Smooth muscle cell of the brain vasculature (primary cell): Measurements from ENCODE around the gene AKAP1.

Experiments
- DNase-seq: peaks from one replicate; pipeline ENCODE4 v3.0.0-alpha.2; 2012; ENCODE audit warnings: low read depth, low spot score

The AKAP1 gene

DNA sequence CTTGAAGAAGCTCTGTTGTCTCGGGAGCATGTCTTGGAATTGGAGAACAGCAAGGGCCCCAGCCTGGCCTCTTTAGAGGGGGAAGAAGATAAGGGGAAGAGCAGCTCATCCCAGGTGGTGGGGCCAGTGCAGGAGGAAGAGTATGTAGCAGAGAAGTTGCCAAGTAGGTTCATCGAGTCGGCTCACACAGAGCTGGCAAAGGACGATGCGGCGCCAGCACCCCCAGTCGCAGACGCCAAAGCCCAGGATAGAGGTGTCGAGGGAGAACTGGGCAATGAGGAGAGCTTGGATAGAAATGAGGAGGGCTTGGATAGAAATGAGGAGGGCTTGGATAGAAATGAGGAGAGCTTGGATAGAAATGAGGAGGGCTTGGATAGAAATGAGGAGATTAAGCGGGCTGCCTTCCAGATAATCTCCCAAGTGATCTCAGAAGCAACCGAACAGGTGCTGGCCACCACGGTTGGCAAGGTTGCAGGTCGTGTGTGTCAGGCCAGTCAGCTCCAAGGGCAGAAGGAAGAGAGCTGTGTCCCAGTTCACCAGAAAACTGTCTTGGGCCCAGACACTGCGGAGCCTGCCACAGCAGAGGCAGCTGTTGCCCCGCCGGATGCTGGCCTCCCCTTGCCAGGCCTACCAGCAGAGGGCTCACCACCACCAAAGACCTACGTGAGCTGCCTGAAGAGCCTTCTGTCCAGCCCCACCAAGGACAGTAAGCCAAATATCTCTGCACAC lies 21.2 kb downstream of the AKAP1 start:
- DNase-seq = no peak

DNA sequence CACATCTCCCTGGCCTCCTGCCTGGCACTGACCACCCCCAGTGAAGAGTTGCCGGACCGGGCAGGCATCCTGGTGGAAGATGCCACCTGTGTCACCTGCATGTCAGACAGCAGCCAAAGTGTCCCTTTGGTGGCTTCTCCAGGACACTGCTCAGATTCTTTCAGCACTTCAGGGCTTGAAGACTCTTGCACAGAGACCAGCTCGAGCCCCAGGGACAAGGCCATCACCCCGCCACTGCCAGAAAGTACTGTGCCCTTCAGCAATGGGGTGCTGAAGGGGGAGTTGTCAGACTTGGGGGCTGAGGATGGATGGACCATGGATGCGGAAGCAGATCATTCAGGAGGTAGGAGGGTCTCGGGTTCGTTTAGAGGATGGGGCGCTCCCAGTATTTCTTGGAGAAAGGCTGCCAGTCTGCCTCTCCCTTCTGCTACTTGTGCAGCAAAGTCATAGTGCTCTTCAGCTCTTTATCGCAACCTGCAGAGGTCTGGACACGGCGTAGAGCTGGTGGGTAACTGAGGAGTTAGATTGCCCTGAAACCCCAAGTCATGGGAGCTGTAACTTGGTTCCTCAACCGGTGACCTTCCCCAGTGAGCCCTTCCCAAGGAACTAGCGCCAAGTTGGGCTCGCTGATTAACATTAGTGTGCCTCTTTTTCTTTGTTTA lies 21.9 kb downstream of the AKAP1 start:
- no peak for DNase-seq

DNA sequence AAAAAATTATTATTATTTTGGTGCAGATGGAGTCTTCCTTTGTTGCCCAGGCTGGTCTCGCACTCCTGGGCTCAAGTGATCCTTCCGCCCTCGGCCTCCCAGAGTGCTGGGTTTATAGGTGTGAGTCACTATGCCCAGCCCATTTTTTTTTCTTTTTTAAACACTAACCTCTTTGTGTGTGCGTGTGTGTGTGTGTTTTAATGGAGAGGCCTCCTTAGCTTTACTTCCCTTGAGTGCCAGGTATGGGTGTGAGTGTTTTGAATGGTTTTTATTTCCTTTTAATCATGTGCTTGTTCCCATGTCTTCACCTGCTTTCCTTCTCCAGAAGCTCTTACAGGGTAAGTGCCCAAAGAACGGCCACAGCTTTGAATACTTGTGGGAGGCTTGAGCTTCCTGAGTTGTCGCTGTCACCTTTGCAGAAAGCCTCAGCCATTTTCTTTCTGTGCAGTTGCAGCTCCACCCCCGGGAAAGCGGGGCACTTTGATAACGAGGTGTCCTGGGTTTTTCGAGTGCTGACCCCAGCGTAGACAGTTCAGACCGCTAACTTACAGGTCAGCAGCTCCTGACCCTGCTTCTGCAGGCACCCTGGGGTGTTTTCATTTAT lies 22.6 kb downstream of the AKAP1 start:
- no peak for DNase-seq

DNA sequence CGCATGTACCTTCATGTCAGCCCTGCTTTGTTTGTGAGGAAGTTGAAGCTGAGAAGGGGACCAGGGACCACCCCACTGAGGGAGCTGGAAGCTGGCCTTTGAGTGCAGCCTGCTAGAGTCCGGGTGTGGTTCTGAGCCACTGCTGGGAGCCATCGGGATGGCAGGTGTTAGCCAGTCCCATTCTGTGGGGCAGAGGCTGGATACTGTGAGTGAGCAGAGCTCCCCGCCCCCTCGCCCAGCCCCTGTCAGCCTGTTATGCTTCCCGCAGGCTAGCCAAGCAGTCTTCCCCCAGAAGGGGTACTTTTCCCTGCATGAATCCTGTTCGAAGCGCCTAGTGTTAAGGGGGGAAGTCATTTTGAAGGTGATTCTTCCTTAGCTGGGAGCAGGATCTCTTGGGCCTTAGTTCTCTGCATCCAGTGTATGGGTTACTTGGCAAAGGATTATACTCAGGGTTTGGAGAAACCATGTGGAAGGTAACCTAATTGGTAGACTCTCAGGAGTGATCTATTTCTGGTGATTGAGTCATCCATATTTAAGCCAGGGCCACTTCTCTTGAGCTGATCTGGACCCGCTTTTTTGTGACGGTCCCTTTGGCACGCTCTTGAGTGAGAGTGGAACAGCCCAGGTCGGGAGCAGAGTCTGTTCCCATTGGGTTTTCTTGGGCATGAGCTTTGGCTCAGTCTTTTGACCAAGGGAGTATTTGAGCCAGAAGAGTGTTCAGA lies 23.8 kb downstream of the AKAP1 start:
- no peak for DNase-seq

DNA sequence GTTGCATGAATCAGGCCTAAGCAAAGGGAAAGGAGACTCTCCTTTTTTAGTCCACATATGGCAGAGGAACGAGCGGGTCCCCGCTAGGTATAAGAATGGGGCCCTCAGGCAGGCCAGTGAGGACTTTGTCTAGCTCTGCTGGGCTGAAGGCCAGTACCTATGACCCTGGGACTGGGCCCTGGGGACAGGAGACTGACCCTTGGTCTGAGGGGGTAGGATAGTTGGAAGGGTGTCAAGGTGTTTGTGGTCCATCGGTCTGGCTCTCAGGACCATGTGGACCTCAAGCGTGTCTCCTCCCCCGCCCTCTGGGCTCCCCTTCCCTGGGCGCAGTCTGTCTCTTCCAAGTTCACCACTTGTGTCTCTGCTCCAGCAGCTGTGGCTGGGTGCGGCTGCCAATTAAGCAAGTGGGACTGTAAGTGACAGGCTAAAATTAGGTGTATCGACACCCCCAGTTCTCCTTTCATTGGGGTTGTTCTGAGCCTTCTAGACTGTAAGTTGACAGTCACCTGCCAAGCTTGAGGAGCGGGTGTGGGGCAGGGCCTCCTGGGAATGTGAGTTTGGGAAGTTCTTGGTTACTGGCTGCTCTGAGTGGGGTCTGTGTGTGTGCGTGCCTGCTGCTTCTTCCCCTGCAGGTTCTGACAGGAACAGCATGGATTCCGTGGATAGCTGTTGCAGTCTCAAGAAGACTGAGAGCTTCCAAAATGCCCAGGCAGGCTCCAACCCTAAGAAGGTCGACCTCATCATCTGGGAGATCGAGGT lies 24.5 kb downstream of the AKAP1 start:
- no peak for DNase-seq

DNA sequence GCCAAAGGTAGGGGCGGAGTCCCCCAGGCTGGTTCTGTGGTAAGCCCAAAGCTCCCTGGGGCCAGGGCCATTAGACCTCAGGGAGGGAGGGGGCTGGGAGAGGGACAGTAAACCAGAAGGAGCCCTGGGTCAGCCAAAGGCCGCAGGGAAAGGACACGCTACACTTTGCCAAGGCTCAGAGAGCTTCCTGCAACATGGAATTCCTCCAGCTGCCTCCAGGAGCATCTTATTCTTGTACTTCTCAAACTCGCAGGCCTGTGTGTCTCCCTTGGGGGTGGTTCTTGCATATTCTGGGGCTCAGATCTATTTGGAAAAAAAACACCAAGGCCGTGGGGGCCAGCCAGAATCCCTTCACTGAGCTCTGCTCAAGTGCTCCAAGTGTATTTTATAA lies 25.1 kb downstream of the AKAP1 start:
- no peak for DNase-seq

DNA sequence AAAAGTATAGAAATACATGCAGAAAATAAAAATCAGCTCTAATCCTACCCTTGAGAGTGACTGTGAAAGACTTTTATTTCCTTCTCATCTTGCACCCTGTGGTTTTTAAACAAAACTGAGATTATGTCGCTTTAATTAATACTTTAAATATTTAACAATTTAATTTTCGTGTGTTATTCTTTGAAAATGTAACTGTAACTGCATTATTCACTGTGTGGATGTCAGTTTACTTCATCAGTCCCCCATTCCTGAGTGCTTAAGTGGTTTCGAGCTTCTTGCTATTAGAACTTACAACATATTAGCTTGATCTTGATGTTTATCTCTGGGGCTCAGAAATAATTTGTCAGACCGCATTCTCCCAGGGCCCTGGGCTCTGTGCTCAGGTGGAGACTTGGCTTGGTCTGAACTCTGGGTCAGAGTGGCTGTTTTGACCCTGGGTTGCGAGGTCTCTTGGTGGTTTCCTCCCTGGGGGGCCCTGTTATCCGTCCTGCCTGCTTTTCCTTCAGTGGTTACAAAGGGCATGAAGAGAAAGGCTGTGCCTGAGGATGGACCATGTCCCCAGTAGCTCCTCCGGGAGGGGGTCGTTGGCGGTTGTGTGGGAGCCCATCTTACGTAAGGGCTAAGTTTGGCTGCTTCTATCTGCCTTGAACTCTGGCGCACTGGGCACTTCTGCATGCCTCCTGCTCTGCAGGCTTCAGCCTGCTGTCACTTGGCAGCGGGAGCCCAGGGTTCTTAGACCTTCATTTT lies 25.7 kb downstream of the AKAP1 start:
- DNase-seq = no peak

DNA sequence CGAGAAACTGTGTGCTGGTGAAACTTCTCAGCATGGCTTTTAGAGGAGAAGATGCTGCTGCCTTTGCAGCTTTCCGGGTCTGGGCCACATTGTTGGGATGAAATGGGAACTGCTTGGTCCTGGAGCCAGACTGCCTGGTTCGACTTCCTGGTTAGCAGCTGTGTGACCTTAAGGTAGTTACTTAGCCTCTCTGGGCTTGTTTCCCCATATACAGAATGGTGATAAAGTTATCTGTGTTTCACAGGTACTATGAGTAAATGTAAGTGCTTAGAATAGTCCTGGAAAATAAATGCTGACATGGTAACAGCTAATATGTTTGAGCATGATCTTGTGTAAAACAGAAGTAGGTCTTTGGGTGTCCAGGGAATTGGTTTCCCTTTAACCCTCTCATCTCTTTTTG lies 26.3 kb downstream of the AKAP1 start:
- no peak for DNase-seq

DNA sequence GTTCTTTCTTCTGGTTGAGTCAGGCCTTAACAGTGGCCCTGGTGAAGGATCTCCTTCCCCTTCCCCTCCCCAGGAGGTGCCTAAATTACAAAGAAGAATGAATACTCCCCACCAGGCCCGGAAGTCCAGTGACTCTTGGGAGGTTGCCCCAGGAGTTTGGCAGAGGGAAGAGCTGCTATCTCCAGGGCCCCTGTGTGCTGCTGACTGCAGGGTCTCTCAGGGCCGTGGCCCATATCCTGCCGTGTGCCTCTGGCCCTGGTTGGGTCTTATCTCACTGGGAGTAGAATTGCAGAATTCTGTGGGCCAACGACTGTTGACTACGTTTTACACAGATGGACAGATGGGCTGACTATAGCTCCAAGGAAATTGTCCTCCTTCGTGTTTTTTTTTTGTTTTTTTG lies 28.0 kb downstream of the AKAP1 start:
- no peak for DNase-seq

DNA sequence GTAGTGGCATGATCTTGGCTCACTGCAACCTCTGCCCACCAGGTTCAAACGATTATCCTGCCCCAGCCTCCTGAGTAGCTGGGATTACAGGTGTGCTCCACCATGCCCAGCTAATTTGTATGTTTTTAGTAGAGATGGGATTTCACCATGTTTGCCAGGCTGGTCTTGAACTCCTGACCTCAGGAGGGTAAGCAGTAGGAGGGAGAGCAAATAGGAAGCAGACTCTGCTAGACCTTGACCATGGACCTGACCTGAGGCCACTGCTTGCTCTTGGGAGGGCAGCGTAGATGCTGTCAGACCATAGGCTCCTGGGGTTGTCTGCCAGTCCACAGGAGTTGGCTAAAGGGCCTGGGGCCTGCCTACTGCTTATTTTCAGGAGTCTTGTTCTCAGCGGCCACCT lies 28.6 kb downstream of the AKAP1 start:
- no peak for DNase-seq

DNA sequence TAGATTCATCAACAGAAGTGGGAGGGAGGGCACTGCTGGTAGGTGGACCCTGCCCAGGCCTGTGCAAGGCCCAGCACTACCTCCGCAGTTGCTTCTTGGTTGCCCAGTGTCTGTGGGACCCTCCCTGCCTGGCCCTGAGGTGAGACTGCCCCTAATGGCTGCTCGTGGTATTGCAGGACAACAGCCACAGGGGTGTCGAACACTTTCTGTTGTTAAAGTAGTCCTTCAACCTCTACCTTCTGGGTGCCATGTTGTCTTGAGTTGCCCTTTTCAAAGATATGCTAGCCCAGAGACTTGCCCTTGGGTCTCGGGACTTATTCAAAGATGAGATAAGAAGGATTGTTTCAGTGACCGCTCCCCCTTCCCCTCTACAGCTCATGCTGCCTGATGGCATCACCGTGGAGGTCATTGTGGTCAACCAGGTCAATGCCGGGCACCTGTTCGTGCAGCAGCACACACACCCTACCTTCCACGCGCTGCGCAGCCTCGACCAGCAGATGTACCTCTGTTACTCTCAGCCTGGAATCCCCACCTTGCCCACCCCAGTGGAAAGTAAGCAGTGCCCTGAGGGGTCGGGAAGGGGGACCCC lies 29.1 kb downstream of the AKAP1 start:
- no peak for DNase-seq

DNA sequence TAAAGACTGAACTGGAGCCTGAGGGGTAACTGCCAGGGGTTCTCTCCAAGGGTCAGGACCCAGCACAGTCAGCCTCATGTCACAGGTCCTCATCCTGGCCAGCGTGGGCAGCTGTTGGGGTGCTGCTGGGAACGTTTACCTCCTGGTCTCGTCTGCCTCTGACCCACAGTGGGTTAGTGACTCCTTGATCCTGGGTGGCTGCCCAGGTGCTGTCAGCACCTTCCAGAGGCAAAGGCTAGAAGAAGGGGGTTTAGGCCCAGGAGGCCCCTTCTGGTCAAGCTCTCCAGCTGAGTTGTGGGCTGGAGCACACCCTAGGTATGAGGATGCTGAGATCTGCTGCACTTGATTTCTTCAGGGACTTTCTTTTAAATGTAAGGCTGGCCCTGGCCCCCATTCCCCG lies 30.3 kb downstream of the AKAP1 start:
- DNase-seq = no peak

DNA sequence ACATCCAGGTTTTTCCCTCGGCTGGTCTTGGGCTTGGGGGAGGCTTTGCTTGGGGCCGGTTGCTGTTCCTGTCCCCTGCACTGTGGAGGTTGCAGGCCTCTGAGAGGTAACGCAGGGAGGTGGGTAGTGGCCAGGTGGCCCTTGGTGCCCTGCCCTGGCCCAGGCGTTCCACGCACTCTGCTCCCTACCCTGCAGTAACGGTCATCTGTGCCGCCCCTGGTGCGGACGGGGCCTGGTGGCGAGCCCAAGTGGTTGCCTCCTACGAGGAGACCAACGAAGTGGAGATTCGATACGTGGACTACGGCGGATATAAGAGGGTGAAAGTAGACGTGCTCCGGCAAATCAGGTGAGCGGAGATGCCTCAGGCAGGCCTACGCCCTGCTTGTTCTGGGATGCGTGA lies 30.9 kb downstream of the AKAP1 start:
- no peak for DNase-seq

DNA sequence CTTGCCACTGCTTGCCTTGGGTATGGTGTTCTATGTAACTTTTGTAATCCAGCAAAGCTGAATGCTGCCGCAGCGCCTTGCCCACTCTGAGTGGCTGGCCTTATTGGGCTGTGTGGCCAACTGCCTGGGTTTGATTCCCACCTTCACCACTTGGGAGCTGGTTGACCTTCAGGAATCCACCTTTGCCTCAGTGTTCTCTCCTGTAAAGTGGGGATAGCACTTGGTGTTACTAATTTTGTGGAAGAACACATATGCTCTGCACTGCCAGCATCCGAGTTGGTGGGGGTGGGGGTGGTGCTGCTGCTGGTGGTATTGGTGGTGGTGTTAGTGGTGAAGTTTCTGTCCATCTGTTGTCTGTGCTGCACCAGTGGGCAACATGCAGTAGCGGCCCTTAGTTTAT lies 32.8 kb downstream of the AKAP1 start:
- no peak for DNase-seq

DNA sequence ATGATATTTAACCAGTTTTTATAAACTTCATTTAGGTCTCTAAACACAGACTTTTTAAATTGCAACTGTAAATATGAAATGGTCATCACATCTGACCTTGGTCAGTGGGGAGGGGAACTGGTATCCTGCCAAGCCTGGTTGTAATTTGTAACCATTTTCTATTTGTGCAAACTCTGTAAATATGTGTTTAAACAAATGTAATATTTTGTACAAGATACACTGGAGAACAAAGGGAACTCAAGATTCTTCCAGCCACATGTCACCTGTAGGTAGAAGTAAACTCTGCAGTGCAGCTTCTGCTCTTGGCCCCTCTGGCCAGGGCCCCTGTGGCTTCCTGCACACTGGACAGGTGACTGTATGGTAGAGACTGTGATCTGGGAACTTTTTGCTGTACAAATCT lies 35.8 kb downstream of the AKAP1 start:
- no peak for DNase-seq

DNA sequence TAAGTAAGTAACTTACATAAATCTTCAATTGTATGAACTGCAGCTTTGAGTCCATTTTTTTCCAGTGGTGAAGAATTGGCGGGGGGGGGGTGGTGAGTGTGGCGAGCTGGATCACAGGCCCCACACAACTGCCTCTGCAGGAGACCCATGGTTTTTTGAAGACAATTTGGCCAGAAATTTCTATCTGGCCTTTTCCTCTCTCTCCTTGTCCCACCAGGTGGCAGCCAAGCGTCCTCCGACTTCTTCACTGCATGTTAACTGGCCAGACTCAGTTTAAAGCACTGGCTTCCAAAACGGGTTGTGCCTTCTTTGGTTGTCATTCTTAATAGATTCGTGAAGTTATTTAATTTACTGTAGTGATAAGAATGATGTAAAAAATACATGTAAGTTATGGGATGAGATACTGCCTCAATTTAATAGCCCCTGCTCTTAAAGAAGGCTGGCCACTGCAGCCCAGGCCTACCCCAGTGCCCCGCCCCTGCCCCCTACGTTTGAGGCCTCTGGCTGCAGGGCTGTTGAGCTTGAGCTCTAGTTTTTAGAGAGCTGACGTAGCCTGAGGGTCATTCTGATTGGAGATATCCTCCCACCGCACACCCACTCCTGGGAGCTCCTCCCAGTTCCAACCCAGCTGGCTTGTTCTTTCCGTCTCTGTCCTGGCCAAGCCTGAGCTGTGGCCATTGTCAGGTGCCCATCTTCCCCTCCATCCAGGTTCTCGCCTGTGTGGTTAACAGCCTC lies 36.4 kb downstream of the AKAP1 start:
- no peak for DNase-seq

DNA sequence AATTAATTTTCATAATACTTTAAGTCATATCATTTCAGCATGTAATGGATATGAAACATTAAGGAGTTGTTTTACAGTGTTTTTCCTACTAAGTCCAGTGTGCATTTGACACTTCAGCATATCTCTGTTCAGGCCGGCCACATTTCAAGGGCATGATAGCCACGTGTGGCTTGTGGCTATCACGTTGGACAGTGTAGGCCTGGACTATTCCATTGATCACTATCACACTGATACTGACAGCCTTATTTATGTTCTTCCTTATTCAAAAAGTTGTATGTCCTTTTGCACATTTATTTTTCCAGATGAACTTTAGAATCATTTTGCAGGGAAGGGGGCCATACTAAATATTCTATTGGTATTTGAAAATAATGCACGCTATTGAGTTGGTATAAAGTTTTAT lies 39.0 kb downstream of the AKAP1 start:
- DNase-seq = no peak

DNA sequence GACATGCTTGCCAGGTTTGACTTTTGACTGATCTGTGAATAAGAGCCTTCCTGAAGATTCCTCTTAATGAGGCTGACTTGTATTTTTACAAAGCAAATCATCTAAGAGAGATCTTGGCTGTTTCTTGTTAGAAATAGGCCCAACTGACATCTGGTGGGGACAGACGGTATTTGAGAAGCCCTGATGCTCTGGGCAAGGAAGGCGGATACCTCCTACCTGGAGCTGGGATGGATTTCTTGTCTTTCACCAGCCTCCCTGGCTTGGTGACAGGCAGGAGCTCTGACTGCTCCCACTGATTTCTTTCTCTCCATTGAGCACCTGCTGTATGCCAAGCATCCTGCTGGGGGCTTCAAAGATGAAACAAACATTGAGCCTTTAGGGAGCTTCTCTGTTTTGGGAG lies 40.4 kb downstream of the AKAP1 start:
- no peak for DNase-seq

DNA sequence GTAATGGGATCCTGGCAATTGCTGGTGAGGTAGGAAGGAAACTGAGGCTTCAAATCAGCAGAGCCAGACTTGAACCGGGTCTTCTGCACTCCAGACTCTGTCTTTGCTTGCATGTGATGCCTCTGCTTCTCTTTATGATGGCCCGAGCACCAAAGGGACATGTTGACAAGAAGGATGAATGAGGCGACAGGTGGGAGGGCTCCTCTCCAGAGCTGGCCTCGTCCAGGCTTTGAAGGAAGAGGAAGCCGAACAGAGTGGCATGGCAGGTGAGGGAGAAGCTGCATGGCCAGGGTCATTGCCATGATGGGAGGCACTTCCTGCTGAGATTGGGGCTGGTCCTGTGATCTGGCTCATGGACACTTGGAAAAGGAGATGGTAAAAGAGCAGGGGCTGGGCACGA lies 40.8 kb downstream of the AKAP1 start:
- DNase-seq = no peak
